Retinal pigment epithelial cell (primary cell): ENCODE results near the gene PFDN2.
A peak's percentile ranks its signal among the peaks of the same experiment; 100 is the strongest.

Experiments
- DNase-seq: peaks from one replicate; pipeline ENCODE4 v3.0.0-alpha.2; 2010; ENCODE audit warnings: low read depth
- H3K4me3 ChIP-seq: 2 replicates; pipeline ENCODE4 v1.5.1; 2011; ENCODE audit warnings: mild to moderate bottlenecking, low read length, control low read depth, moderate library complexity
- TF ChIP-seq, protein P1 (sequence below): conservative IDR thresholded peaks from 2 replicates; pipeline ENCODE4 v1.5.1; 2011; ENCODE audit warnings: low read depth, low read length, control low read depth, inconsistent platforms

PFDN2 gene

DNA sequence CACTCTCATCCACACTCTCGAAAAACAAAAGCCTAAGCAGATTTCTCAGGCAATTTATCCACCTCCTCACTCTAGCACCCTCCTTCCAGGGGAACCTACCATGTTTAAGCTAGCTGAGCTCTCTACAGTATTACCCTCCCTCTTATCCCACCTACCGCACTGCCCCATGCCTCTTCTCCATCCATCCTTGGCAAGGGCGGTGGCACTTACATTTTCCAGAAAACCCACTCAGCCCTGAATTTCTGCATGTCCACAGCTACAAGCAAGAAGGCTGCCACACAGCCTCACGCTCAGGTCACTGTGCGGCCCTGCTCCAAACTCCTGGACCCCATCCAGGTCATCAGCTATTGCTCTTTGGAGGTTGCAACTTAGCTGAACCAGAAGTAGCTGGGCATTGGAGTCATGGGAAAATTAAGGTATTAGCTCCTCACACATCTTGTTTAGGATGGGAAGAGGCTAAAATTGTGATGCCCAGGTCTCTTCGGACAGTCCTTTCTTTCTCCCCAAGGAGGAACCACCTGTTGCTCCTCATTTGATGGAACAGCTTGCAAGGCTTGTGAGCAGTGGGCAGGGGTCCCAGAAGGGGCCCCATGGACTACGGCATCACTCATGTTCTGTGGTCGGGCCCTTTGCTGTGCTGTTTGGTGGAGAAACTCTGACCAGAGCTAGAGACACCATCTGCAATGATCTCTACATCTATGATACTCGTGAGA is 18.6 kb downstream of the PFDN2 start:
- no peak for DNase-seq
- TF ChIP-seq, protein P1, sequence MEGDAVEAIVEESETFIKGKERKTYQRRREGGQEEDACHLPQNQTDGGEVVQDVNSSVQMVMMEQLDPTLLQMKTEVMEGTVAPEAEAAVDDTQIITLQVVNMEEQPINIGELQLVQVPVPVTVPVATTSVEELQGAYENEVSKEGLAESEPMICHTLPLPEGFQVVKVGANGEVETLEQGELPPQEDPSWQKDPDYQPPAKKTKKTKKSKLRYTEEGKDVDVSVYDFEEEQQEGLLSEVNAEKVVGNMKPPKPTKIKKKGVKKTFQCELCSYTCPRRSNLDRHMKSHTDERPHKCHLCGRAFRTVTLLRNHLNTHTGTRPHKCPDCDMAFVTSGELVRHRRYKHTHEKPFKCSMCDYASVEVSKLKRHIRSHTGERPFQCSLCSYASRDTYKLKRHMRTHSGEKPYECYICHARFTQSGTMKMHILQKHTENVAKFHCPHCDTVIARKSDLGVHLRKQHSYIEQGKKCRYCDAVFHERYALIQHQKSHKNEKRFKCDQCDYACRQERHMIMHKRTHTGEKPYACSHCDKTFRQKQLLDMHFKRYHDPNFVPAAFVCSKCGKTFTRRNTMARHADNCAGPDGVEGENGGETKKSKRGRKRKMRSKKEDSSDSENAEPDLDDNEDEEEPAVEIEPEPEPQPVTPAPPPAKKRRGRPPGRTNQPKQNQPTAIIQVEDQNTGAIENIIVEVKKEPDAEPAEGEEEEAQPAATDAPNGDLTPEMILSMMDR: no peak
- peak overlapping the region; percentile 67 for H3K4me3 ChIP-seq

DNA sequence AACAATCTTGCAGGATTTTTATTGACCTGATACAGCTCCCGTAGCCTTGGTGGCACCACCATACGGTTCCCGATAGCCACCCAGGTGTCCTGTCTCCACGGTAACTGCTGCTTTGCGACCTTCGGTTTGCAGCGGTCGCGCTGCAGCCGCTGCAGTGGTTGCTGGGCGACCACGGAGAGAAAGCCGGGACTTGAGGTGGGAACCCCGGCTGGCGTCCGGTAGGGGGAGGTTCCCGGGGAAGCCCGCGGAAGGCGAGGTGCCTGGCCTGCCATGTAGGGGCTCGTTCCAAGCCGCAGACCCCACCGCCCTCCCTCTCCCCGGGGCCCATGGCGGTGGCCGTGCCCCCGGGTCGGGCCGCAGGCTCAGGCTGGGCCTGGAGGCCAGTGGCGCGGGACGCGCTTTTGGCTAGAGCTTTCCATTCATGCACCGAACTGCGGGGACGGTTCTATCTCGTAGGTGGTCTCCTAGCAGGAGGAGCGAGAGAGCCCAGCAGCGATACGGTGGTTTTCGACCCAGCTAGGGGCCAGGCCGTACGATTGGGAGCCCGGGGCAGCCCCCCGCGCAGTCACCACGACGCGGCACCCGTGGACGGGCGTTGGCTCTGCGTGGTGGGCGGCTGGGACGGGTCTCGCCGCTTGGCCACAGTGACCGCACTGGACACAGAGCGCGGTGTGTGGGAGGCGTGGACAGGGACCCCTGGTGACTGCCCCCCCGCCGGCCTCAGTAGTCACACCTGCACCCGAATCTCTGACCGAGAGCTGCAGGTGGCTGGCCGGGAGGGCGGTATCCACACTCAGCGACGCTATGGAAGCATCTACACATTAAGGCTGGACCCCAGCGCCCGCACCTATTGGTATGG is 19.4 kb downstream of the PFDN2 start, which contains the start of gene KLHDC9:
Gene KLHDC9 (plus strand): TSS at position 152 of the 859 bp plus-strand sequence. CDS start 175 bp downstream, at position 327.
- TF ChIP-seq, protein P1: peak; percentile 28
- peak within 1 kb of the TSS; percentile 67 for H3K4me3 ChIP-seq
- DNase-seq: peak; percentile 55

DNA sequence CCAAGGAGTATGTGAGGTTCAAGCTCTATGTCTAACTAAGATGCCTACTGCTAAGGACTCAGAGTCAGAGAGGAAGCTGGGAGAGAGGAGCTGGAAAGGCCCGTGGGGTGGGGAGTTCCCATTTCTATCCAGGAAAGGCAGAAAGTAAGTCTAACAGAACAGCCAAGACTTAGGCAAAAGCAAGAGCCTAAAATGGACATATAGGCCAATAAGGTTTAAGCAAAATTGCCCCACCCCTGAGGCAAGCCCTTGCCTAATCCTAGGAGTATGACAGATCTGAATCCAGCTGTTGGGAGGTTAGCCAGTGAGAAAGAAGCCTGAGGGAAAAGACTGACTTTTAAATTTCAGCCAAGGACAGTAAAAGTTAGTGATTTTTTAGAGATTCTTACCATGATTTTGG is 21.3 kb downstream of the PFDN2 start:
- TF ChIP-seq, protein P1: no peak
- H3K4me3 ChIP-seq: no peak overlapping the region
- no peak for DNase-seq

DNA sequence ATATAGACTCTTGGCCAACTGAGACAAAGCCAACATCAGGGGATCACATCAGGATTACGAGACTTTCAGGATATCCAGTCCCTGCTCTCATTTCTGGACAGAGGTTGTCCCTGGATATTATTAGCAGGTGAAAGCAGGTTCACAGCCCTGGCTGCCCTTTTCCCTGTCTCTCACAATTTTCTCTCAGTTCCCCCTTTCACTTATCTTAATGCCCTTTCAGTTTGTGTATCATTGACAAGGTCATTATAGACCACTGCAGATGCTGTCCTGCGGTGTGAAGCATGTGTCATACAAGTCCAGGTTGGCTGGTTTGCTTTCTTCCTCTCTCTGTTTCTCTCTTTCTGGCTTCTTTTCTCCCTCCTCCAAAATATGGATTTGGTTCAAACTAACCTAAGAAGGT is 21.8 kb downstream of the PFDN2 start:
- TF ChIP-seq, protein P1: no peak
- no peak overlapping the region for H3K4me3 ChIP-seq
- no peak for DNase-seq

DNA sequence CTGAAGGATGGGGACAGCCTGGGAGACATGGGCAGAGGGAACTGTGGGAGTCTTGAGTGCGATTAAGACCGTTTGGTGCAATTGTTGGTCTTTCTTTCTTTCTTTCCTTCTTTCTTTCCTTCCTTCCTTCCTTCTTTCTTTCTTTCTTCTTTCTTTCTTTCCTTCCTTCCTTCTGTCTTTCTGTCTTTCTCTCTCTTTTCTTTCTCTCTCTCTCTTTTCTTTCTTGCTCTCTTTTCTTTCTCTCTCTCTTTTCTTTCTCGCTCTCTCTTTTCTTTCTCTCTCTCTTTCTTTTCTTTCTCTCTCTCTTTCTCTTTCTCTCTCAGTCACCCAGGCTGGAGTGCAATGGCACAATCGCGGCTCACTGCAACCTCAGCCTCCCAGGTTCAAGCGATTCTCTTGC is 22.6 kb downstream of the PFDN2 start:
- H3K4me3 ChIP-seq: no peak overlapping the region
- TF ChIP-seq, protein P1: no peak
- no peak for DNase-seq

DNA sequence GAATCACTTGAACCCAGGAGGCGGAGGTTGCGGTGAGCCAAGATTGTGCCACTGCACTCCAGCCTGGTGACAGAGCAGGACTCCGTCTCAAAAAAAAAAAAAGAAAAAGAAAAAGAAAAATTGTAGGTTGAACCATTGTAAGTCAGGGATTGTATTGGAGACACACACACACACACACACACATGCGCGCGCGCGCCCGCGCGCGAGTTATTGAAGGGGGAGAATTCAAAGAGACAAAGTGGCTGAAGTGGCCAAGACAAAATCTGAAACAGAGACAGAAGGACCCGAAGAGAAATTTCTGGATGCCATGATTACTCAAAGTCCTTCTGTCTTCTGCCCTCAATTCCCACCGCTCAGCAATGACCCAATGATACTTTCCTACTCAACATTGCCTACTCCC is 23.4 kb downstream of the PFDN2 start:
- TF ChIP-seq, protein P1: no peak
- H3K4me3 ChIP-seq: no peak overlapping the region
- DNase-seq: no peak
